NCI-H2171 treated with DMSO at 0.1 percent for 48 hours (cell line): ENCODE results near the gene XKR7.

Experiments used
- DNase-seq: peaks from one replicate; lab custom pipeline; 2025; lab: John Stamatoyannopoulos, UW

Gene XKR7

DNA sequence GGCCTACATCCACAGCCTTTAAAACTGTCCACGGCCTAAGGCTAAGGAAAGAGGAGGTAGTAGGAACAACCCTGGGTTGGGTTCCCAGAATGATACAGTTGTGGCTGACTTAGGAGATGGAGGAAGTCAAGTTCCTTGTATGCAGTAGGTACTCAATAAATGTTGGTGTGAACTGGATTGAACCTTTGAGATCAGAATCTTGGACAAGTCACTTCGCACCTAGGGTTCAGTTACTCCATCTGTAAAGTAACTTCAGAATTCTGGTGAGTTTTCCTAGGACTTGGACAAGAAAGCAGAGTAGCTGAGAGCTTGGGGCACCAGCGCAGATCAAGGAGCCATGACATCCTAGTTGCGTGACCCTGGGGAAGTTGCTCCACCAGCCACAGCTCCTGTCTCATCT lies 9.1 kb downstream of the XKR7 start:
- DNase-seq, result no peak

GRCh38 chr20:31979713-31980426 lies 11.9 kb downstream of the XKR7 start:
- no peak for DNase-seq

DNA sequence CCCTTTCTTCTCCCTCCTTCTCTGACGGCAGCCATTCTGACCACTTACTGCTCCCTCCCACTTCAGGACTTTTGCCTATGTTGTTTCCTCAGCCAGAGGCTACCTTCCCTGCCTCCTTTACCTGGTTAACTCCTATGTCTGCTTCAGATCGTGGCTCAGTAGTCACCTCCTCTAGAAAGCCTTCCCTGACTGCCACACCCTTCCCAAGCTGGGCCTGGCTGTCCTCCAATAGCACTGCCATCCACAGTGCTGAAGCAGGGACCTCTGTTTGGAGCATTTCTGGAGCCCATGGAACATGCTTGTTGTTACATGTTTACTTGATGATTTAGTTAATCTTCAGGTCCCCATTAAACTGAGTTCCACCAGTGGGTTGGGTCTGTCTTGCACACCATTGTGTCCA lies 13.8 kb downstream of the XKR7 start:
- DNase-seq, result no peak

- DNase-seq, result peak; percentile 94
Measured at GRCh38 chr20:31984981-31985471, 17.1 kb downstream of the XKR7 start.

DNA sequence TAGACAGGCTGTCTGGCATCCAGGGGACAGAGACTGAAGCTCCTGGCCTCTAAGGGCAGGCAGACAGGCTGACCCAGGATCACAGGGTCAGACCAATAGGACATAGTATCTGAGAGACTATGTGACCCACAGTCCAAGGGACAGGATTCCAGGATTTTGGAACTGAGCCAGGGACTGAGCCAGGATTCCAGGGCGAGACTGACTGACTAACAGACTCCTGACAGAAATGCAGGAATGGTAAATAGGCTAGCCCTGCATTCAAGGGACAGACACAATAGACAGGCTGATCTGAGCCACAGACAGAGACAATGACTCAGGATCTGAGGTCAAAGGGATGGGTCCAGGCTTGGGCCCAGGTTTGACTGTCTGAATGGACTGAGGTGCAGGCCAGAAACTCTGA lies 19.8 kb downstream of the XKR7 start:
- DNase-seq, result peak; percentile 20

DNA sequence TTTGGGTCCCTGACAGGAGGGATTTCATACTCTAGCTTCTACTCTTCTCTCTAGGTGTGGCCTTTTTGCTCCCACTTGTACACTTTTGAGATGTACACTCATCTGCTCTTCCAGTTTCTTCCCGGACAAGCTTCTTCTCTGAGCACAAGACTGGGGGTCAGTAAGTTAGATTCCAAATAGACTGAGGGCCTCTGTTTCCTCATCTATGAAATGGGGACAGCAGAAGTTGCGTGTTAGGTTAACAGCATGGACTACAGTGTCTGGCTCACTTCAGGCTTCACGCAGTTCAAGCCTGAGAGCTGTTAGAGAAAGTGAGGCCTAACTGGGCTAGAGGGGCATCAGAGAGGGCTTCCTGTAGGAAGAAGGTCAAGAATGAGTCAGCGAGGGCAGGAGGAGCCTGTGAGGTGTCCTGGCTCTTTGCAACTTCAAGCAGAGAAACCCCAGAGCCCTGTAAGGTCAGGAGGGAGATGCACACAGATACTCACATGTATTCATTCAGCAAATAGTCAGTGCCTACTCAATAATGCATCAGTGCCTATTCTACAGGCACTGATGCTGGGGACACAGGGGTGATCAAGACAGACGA lies 20.6 kb downstream of the XKR7 start:
- no peak for DNase-seq

GRCh38 chr20:31989030-31989645 lies 21.2 kb downstream of the XKR7 start:
- DNase-seq, result peak; percentile 75

DNA sequence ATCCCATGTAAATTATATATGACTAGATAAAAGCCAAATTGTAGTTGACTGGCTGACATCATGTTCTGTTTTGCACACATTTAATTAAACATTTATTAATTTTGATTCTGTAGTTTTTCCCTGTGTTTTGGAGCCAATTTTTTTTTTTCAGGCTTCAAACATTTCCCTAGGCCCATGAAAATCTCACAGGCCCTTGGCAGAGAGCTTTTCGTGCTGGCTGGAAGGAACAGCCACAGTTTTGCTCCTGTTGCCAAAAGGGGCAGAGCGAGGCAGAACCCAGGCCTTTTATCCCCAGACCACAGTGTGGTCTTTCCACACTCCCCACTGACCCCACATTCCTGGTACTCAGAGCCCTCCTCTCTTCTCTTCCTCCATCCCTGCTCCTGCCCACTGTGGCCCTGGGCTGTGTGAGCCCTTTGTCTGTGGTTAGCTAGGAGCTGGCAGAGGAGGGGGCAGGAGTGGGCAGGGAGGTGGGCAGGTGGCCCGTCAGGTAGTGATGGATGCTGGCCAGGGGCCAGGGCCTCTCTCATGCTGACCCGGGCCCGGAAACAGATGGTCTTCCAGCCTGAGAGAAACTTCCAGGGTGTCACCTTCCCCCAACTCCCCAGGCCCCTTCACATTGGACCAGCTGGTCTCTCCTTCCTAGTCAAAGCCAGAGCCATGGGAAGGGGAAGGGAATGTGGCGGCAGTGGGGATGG lies 22.8 kb downstream of the XKR7 start:
- DNase-seq, result peak; percentile 98

- no peak for DNase-seq
Measured at GRCh38 chr20:31991339-31991705, 23.4 kb downstream of the XKR7 start.

DNA sequence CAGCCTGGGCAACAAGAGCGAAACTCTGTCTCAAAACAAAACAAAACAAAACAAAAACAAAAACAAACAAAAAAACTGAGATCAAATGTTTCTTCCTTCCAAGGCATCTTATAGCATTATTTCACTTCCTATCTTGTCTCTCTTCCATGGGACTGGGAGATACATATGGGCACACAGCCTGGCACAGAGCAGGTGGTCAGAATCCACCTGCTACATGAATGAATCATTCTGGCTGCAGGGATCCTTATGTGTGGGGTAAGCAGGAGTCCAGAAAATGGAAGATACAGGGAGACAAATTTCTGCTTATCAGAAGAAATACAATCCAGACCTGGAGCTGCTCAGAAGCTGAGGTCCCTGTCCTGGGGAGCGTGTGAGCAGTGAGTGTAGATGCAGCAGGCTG lies 24.1 kb downstream of the XKR7 start:
- DNase-seq, result no peak

- no peak for DNase-seq
Measured at GRCh38 chr20:31996996-31997395, 29.0 kb downstream of the XKR7 start.

DNA sequence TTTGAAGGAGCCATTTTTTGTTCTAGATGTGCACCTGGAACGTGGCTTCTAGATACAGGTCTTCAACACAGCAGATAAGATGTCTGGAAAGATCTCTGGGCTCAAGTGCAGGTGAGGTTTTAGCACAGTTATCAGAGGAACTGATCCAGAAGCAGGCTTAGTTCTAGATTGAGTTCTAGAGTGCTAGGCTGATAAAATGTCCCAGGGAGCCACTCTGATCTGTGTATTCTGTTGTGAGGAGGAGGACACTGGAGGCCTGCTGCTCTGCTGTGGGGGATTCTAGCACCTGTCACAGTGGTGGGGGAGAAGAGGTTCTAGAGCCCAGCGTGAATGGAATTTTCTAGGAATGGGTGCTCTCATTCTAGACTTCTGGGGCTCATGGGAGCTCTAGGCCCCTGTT lies 30.3 kb downstream of the XKR7 start:
- no peak for DNase-seq

GRCh38 chr20:32003325-32003724 lies 35.4 kb downstream of the XKR7 start:
- DNase-seq, result no peak

DNA sequence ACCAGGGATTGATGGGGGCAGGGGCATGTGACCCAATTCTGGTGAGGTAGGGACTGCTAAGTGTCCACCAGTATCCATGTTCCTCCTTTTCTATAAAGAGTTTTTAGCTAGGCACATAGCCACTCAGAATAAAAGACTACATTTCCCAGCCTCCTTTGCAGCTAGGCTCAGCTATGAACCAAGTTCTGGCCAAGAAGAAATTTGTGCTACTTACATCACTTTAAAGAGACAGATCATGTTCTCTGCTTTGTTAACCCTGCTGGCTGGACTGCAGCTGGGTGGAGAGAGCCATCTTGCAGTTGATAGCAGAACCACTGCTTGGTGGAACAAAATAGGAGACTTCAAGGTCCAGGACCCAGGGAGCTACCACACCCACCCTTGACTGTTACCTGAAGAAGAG lies 37.0 kb downstream of the XKR7 start:
- no peak for DNase-seq

GRCh38 chr20:32006053-32006452 lies 38.1 kb downstream of the XKR7 start:
- no peak for DNase-seq

- no peak for DNase-seq
Measured at GRCh38 chr20:32006841-32007786, 39.2 kb downstream of the XKR7 start.

- no peak for DNase-seq
Measured at GRCh38 chr20:32007787-32008616, 40.1 kb downstream of the XKR7 start.

DNA sequence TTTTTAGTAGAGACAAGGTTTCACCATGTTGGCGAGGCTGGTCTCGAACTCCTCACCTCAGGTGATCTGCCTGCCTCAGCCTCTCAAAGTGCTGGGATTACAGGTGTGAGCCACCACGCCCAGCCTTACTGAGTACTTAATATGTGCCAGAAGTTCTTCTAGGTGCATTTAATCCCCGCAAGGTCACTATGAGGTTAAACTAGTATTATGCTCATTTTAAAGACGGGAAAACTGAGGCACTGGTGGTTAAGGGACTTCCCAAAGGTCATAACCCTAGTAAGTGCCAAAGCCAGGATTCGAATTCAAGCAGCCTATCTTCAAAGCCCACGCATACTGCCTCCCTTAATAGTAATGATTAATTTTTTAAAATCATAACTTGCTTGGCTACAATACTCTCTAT lies 41.6 kb downstream of the XKR7 start:
- DNase-seq, result no peak

DNA sequence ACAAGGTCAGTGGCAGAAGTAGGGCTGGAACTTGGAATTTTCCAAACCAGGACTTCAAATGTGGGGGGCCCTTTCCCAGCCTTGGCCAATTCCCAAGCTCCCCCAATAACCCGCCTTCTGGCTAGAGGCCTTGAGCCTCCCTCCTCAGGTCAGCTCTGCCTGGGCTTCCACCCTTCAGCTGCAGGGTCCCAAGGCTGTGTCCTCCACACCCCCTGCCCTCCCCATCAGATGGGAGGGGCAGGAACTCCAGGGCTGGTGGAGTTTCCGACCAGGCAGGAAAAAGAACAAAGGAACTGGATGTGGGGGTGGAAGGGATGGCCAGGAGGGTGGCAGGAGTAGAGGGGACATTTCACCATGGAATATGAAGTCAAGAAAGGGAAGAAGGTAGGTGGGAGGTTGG lies 42.1 kb downstream of the XKR7 start, which contains the start of gene CCM2L:
Gene CCM2L (plus strand): TSS at position 338 of the 400 bp plus-strand sequence. CDS start 17 bp downstream, at position 355.
- no peak for DNase-seq

GRCh38 chr20:32010666-32011065 lies 42.7 kb downstream of the XKR7 start:
- no peak for DNase-seq
